Ishikawa (cell line): Measurements from ENCODE around the gene MC5R.
A peak's percentile ranks its signal among the peaks of the same experiment; 100 is the strongest.

Experiments used
- CEBPB ChIP-seq: IDR thresholded peaks from 2 replicates; pipeline ENCODE4 v1.6.1; 2012
- RAD21 ChIP-seq: IDR thresholded peaks from 2 replicates; pipeline ENCODE4 v1.6.1; 2012; ENCODE audit warnings: low read depth
- TCF12 ChIP-seq: IDR thresholded peaks from 2 replicates; pipeline ENCODE4 v1.6.1; 2012; ENCODE audit warnings: low read depth
- YY1 ChIP-seq: IDR thresholded peaks from 2 replicates; pipeline ENCODE4 v1.6.1; 2012; ENCODE audit warnings: low read depth
- TF ChIP-seq, protein P1 (sequence below): IDR thresholded peaks from 2 replicates; pipeline ENCODE4 v1.6.1; 2012; ENCODE audit warnings: low read depth, mild to moderate bottlenecking

DNA sequence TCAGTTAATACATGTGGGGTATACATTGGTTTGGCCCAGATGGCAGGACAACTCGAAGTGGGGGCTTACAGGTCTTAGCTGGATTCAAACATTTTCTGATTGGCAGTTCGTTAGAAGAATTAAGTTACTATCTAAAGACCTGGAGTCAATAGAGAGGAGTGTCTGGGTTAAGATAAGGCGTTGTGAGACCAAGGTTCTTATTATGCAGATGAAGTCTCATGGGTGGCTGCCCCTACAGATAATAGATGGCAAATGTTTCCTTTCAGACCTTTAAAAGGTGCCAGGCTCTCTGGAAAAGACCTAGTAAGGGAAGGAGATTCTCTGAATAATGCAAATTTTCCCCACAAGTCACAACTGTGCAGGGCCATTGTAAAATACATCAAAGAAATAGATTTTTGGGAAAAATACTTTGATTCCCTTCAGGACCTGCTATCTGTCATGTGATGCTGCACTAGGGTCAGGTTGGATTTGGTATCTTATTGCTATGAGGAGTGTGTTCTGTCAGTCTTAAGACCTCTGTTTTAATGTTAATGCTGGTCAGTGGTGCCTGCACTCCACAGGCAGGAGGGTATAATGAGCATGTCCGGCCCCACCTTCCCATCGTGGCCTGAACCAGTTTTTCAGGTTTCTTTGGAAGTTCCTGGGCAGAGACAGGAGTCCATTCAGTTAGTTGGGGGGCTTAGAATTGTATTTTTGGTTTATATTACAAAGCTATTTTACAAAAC lies 14.3 kb upstream of the MC5R start:
- TF ChIP-seq YY1 (no peak), RAD21 (no peak), CEBPB (no peak), TCF12 (peak; percentile 46; the same call in 1 of the 2 replicates)
- TF ChIP-seq, protein P1, sequence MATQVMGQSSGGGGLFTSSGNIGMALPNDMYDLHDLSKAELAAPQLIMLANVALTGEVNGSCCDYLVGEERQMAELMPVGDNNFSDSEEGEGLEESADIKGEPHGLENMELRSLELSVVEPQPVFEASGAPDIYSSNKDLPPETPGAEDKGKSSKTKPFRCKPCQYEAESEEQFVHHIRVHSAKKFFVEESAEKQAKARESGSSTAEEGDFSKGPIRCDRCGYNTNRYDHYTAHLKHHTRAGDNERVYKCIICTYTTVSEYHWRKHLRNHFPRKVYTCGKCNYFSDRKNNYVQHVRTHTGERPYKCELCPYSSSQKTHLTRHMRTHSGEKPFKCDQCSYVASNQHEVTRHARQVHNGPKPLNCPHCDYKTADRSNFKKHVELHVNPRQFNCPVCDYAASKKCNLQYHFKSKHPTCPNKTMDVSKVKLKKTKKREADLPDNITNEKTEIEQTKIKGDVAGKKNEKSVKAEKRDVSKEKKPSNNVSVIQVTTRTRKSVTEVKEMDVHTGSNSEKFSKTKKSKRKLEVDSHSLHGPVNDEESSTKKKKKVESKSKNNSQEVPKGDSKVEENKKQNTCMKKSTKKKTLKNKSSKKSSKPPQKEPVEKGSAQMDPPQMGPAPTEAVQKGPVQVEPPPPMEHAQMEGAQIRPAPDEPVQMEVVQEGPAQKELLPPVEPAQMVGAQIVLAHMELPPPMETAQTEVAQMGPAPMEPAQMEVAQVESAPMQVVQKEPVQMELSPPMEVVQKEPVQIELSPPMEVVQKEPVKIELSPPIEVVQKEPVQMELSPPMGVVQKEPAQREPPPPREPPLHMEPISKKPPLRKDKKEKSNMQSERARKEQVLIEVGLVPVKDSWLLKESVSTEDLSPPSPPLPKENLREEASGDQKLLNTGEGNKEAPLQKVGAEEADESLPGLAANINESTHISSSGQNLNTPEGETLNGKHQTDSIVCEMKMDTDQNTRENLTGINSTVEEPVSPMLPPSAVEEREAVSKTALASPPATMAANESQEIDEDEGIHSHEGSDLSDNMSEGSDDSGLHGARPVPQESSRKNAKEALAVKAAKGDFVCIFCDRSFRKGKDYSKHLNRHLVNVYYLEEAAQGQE = no peak
